Measurements from ENCODE around the gene MT1A.

MT1A gene

DNA sequence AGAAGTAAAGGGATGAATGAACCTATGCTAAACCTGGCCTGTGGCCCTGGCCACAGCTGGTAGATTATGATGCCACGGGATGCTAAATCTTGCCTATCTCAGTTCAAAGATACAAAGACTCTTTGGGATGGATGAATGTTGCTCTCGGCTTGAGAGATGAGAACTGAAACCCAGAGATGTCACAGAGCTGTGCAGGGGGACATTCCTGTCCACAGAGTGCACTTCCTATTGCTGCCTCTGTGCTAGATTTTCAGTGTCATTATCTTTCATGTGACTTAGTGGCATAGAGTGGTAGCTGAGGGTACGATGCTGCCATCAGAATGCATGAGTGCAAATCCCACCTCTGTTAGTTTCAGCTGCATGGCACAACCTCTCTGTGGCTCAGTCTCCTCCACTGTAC lies 8.3 kb upstream of the MT1A start:
- H3K4me3 ChIP-seq (ENCODE audit: low read depth, low read length): no peak overlapping the region

DNA sequence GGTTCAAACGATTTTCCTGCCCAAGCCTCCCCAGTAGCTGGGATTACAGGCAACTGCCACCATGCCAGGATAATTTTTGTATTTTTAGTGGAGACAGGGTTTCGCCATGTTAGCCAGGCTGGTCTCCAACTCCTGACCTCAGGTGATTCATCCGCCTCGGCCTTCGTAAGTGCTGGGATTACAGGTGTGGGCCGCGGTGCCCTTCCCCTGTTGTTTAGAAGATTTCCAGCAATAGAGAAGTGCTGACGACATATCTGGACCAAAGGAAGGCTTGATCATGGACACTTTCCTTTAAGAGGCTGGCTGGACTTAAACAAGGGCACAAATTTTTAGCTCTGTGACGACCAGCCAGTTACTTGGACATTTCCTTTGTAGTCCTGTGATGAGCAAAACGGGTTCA lies 7.3 kb upstream of the MT1A start:
- H3K4me3 ChIP-seq (ENCODE audit: low read depth, low read length): no peak overlapping the region

DNA sequence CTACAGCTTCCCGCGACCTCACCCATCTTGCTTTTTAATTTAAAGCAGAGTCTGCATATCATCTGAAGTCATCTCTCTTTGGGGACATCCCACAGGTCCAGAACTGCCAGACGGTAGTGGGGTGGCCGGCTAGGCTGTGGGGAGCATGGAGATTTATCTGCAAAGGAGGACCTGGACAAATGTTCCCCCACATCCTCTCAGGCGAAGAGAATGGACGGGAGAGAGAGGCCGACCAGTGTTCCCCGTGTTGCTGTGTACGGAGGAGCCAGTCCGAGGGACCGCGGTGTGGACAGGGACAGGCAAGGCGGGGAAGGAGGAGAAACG lies 6.7 kb upstream of the MT1A start:
- peak overlapping the region; percentile 30 for H3K4me3 ChIP-seq (ENCODE audit: low read depth, low read length)

DNA sequence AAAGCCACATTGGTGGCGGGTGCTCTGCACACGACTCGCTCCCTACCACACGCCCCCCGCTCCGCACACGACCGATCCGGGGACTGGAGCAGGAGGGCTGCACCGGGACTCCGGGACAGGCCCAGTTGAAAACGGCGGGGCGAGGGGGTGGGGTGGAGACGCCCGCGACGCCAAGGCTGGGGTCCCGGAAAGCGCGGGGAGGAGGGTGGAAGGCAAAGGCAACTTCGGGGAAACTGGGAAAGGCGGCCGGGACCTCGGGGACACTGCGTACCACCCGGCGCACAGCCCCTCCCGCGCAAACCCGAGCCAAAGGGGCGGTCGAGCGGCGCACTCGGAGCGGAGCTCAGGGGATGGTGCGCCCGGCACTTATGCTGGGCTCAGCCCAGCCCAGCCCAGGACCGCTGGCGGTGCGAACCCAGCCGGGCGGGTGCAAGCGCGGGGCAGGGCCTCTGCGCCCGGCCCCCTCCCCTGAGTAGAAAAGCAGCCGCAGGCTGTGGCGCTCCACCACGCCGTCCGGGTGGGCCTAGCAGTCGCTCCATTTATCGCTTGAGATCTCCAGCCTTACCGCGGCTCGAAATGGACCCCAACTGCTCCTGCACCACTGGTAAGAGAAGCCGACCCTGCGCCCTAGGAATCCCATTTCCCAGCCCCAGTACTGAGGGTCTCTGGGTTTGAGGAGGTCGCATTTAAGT lies 6.2 kb upstream of the MT1A start, which contains the start of gene MT1M:
MT1M (plus strand) TSS at position 504 of the 692 bp plus-strand sequence; CDS start at position 577, 73 bp downstream.
- peak within 1 kb of the TSS; percentile 30 for H3K4me3 ChIP-seq (ENCODE audit: low read depth, low read length)

DNA sequence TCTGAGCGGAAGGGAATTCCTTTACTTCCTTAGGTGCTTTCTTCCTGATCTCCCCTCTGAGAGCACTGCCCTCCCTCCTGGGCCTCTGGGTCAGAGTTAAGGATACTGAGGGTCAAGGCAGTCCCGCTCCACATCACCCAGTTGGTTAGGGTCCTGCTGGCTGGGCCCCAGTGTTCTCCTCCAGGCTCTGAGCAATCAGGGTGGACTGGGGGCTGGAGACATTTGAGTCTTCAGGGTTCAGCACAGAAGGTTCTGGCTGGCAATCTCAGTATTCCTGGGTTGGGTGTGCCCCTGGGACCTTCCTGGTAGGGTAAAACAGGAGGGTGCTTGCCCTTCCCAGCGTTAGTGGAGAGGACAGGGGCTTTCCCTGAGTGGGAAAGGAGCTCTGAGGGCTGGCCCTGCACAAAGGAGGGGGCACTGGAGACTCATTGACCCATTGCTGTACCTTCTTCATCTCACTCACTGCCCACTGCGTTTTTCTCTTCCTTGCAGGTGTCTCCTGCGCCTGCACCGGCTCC lies 5.6 kb upstream of the MT1A start:
- H3K4me3 ChIP-seq (ENCODE audit: low read depth, low read length): peak overlapping the region; percentile 30

DNA sequence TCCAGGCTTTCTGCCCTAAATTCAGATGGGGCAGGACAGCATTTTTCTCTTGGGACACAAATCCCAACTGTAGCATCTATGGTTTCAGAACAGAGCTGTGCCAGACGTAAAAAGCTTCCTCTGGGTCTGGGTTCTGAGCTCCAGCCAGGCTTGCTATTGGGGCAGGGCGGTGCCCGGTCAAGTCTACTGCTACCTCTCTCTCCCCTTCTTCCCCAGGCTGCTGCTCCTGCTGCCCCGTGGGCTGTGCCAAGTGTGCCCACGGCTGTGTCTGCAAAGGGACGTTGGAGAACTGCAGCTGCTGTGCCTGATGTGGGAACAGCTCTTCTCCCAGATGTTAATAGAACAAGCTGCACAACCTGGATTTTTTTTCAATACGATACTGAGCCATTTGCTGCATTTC lies 4.9 kb upstream of the MT1A start:
- H3K4me3 ChIP-seq (ENCODE audit: low read depth, low read length): no peak overlapping the region

DNA sequence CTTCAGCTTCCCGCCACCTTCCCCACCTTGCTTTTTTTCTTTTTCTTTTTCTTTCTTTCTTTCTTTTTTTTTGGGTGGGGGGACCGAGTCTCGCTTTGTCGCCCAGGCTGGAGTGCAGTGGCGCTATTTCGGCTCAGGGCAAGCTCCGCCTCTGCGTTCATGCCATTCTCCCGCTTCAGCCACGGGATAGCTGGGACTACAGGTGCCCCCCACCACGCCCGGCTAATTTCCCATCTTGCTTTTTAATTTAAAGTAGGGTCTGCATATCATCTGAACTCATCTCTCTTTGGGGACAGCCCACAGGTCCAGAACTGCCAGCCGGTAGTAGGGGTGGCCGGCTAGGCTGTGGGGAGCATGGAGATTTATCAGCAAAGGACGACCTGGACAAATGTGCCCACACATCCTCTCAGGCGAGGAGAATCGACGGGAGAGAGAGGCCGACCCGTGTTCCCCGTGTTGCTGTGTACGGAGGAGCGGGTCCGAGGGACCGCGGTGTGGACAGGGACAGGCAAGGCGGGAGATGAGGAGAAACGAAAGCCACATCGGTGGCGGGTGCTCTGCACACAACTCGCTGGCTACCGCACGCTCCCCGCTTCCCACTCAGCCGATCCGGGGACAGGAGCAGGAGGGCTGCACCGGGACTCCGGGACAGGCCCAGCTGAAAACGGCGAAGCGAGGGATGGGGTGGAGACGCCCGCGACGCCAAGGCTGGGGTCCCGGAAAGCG lies 3.6 kb upstream of the MT1A start:
- H3K4me3 ChIP-seq (ENCODE audit: low read depth, low read length): no peak overlapping the region

DNA sequence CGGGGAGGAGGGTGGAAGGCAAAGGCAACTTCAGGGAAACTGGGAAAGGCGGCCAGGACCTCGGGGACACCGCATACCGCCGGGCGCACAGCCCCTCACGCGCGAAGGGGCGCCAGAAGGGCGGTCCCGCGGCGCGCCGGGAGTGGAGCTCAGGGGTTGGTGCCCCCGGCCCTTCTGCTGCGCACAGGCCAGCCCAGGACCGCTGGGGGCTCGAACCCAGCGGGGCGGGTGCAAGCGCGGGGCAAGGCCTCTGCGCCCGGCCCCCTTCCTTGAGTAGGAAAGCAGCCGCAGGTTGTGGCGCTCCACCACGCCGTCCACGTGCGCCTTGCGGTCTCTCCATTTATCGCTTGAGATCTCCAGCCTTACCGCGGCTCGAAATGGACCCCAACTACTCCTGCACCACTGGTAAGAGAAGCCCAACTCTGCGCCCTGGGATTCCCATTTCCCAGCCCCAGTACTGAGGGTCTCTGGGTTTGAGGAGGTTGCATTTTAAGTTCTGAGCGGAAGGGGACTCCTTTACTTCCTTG lies 3.0 kb upstream of the MT1A start:
- no peak overlapping the region for H3K4me3 ChIP-seq (ENCODE audit: low read depth, low read length)

DNA sequence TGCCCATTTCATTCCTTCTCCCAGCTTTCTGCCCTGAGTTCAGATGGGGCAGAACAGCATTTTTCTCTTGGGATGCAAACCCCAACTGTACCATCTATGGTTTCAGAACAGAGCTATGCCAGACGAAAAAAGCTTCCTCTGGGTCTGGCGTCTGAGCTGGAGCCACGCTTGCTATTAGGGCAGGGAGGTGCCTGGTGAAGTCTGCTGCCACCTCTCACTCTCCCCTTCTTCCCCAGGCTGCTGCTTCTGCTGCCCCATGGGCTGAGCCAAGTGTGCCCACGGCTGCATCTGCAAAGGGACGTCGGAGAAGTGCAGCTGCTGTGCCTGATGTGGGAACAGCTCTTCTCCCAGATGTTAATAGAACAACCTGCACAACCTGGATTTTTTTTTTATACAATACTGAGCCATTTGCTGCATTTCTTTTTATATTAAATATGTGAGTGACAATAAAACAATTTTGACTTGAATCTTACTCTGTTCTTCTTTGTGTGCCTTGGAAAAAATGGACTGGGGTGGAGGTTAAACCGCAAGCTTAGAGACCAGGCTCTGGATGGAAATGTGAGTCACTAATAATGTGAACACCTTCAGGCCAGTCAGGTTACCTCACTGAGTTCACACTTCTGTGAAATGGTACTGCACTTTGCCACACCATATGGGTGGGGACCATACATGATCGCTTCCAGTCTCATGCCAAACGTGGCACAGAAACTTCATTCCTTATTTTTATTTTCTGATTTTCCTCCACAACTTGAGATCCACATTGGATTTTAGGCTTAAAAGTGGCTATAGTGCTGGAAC lies 1.7 kb upstream of the MT1A start:
- no peak overlapping the region for H3K4me3 ChIP-seq (ENCODE audit: low read depth, low read length)

DNA sequence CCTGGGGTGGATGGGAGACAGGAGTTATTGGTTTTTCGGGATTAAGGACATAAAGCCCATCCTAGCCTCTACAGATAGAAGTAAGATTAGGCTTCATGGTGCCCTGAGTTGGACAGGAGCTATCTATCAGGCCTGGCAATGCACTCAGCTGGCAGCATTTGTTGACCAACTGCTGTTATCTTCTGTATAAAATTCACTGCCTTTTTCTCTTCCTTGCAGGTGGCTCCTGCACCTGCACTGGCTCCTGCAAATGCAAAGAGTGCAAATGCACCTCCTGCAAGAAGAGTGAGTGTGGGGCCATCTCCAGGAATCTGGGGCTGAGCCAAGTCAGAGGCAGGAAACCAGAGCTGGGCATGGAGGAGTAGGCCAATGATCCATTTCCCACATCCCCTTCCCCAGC lies 579 bp downstream of the MT1A start:
- H3K4me3 ChIP-seq (ENCODE audit: low read depth, low read length): no peak overlapping the region

DNA sequence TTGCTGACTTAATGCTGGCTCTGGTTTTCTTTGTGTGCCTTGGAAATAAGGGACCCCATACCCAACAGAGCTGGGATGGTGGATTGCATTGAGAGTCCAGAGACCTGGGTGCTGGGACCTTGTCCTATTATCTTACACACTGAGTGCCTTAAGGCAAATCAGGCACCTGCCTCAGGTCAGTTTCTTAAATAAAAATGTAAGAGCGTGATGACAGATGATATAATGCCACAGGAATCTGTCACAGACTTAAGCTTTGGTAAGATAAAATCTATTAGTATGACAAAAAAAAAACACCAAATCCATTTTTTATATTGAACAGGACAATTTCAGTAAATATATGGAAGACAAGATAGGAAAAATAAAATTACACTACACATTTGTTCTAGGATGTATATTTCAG lies 1.6 kb downstream of the MT1A start:
- no peak overlapping the region for H3K4me3 ChIP-seq (ENCODE audit: low read depth, low read length)

DNA sequence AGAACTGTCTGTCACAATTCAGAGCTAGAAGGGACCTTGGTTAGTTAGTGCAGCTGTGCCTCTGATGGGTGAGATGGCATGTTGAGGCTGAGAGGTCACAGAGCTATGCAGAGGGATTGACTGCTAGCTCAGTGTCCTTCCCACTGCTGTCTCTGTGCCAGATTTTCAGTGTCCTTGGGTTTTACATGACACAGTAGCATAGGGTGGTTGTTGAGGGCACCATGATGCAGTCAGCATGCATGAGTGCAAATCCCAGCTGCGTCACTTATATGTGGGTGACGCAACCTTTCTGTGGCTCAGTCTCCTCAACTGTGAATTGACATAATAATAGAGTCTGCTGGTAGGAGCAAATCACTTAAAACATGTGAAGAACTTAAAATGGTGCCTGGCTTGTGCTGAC lies 2.7 kb downstream of the MT1A start:
- no peak overlapping the region for H3K4me3 ChIP-seq (ENCODE audit: low read depth, low read length)

DNA sequence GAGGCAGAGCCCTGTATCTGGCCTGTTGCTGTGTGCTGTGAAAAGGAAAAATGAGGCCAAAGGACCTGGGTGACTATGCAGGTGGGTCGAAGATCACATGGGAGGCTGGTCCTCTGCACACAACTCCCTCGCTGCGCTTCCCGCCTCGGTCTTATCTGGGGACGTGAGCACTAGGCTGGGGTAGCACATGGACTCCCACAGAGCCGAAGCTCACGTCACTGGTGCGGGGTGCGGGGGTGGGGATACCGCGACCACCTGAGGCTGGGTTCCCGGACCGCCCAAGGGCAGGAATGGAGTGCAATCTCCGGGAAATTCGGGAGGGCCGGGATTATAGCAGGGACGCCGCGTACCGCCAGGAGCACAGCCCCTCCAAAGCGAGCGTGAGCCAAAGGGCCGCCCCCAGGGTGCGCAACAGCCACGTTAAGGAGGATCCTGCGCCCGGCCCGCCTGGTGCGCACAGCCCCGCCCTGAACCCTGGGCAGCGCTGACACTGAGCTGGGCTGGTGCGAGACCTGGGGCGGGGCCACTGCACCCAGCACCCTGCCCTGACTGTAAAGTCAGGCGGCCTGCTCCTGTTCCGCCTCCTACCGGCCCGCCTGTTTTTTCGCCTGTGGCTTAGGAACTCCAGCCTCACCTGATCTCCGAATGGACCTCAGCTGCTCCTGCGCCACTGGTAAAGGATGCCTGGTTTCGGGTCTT lies 4.8 kb downstream of the MT1A start:
- peak overlapping the region; percentile 31 for H3K4me3 ChIP-seq (ENCODE audit: low read depth, low read length)

DNA sequence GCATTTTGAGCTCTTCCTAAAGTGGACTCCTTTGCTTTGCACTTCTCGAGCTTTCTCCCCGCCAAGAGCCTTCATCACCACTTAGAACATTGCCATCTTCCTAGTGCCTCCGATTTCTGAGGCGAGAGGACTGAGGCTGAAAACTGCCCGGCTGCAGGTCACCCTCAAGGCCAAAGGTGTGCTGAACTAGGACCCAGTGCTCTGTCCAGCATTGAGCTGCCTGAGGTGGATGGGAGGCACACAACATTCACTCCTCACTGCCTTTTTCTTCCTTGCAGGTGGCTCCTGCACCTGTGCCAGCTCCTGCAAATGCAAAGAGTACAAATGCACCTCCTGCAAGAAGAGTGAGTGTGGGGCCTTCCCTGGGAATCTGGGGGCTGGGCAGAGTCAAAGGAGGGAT lies 5.4 kb downstream of the MT1A start:
- H3K4me3 ChIP-seq (ENCODE audit: low read depth, low read length): peak overlapping the region; percentile 31

DNA sequence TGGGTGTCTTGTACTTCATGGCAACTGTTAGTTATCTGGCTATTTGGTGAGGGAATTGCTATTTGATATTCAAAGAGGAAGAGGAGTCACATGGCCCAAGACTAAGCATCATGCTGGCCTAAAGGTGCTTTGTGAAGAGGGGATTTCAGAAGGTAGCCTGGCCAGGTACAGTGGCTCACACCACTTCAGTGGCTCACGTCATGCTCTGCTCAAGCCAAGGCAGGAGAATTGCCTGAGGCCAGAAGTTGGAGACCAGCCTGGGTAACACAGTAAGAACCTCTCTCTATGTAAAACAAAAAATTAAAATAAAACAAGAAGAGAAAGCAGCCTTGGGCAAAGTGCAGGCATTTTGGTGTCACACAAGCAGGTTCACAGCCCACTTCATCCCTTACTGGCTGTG lies 6.8 kb downstream of the MT1A start:
- no peak overlapping the region for H3K4me3 ChIP-seq (ENCODE audit: low read depth, low read length)

DNA sequence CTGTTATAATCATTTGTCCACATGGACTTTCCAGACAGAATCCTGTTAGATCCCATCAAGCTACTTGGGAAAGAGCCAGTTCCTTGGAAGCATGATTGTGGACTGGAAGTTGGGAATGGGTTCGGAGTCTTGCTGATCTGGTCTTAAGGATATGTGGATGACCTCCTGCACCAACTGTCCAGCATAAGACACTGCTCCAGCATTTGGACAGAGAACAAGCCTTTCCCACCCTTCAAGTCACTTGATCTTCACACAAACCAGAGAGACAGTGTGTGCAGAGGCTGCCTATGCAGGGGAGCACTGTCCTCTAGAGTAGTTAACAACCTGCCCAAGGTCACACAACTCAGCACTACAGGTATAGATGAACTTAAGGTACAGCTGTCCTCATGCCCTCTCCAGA lies 7.4 kb downstream of the MT1A start:
- no peak overlapping the region for H3K4me3 ChIP-seq (ENCODE audit: low read depth, low read length)

DNA sequence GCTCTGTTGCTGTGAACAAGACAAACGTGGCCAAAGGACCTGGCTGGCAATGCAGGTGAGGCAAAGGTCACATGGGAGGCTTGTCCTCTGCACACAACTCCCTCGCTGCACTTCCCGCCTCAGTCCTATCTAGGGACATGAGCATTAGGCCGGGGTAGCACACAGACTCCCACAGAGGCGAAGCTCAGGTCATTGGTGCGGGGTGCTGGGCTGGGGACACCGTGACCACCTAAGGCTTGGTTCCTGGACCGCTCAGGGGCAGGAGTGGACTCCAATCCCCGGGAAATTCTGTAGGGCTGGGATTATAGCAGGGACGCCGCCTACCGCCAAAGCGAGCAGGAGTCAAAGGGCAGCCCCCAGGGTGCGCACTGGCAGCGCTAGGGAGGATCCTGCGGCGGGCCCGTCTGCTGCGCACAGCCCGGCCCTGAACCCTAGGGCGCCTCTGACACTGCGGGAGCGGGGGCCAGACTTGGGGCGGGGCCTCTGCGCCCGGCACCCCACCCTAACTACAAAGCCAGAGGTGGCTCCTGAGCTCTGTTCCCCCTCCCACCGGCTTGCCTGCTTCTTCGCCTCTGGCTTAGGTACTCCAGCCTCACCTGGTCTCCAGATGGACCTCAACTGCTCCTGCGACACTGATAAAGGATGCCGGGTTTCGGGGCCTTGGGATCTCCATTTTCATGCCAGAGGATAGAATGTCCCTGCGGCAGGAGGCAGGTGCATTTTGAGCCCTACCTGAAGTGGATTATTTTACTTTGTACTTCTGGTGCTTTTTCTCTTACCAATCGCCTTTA lies 9.4 kb downstream of the MT1A start:
- H3K4me3 ChIP-seq (ENCODE audit: low read depth, low read length): no peak overlapping the region

DNA sequence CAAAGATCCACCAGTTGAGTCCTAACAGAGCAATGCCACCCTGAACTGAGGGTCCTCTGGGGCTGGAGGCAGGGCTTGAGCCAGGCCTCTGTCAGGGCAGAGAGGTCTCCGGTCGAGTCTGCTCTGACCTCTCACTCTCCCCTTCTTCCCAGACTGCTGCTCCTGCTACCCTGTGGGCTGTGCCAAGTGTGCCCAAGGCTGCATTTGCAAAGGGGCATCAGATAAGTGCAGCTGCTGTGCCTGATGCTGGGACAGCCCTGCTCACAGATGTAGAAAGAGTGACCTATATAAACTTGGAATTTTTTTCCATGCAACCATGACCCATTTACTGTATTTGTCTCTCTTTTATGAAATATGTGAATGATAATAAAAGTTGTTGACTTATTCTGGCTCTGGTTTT lies 10.8 kb downstream of the MT1A start:
- H3K4me3 ChIP-seq (ENCODE audit: low read depth, low read length): no peak overlapping the region

DNA sequence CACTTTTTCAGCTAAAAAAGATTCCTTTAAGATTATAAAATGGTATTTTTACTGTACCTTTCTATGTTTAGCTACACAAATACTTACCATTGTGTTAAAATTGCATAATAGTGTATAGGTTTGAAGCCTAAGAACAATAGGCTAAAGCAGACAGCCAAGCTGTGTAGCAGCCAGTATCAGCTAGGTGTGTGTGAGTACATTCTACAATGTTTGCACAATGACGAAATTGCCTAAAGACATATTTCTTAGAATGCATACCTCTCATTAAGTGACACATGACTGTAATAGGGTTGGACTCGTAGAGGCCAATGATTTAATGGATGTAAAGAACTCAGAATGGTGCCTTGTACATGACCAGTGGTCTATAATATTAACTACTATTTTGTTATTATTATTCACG lies 11.4 kb downstream of the MT1A start:
- no peak overlapping the region for H3K4me3 ChIP-seq (ENCODE audit: low read depth, low read length)

DNA sequence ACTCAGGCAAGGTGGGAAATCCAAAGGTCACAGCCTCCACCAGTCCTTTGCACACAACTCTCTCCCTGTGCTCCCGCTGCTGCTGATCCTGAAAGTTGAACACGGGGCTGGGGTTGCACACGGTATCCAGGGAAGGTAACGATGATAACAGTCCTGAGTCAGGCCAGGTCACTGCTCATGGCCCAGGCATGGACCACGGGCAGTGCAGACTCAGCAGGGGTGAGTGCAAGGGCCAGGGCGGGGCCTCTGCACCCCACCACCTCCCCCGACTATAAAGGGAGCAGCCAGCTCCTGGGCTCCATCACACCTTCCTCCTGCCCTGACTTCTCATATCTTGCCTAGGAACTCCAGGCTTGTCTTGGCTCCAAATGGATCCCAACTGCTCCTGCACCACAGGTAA lies 13.1 kb downstream of the MT1A start, which contains the start of gene MT1B:
MT1B (plus strand) TSS at position 301 of the 400 bp plus-strand sequence; CDS start at position 369, 68 bp downstream.
- no peak within 1 kb of the TSS for H3K4me3 ChIP-seq (ENCODE audit: low read depth, low read length)

Measured in iPS-11a (cell line).